ENCODE results near the gene AGRN. TPM values are rescaled to one million over a fixed set of nuclear protein-coding genes. Genes with fewer than 3 reads are reported as not detected.

The AGRN gene
- total RNA-seq, 4 donors from 2014 or later: 10.9 to 35.7 (median 20.6) TPM

- Histone ChIP-seq H3K27ac (no peak overlapping the region), H3K4me3 (no peak overlapping the region), H3K4me1 (peaks cover 0 to 8% (median 0%) of the 10 kb centered on the region in 4 donors), H3K36me3 (no peaks in the 10 kb centered on the region), H3K27me3 (peaks cover 2 to 82% of the 10 kb centered on the region in 2 donors), H3K9me3 (no peaks in the 10 kb centered on the region)
- DNase-seq (ENCODE audit: low spot score in 2 of 2): no peak
- no peak for TF ChIP-seq EP300 (IDR thresholded peaks at IDR 0.05)
- TF ChIP-seq POLR2A (IDR thresholded peaks at IDR 0.05): no peak
- TF ChIP-seq, protein P1, sequence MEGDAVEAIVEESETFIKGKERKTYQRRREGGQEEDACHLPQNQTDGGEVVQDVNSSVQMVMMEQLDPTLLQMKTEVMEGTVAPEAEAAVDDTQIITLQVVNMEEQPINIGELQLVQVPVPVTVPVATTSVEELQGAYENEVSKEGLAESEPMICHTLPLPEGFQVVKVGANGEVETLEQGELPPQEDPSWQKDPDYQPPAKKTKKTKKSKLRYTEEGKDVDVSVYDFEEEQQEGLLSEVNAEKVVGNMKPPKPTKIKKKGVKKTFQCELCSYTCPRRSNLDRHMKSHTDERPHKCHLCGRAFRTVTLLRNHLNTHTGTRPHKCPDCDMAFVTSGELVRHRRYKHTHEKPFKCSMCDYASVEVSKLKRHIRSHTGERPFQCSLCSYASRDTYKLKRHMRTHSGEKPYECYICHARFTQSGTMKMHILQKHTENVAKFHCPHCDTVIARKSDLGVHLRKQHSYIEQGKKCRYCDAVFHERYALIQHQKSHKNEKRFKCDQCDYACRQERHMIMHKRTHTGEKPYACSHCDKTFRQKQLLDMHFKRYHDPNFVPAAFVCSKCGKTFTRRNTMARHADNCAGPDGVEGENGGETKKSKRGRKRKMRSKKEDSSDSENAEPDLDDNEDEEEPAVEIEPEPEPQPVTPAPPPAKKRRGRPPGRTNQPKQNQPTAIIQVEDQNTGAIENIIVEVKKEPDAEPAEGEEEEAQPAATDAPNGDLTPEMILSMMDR (IDR thresholded peaks at IDR 0.05): no peak
- 83 to 86% methylated on average over 17 of the region's 28 CpGs for WGBS, 2 donors
Measured at GRCh38 chr1:972726-973458, 47.0 kb upstream of the AGRN start.

GRCh38 chr1:973459-974292, 46.2 kb upstream of the AGRN start:
- Histone ChIP-seq H3K27ac (no peak overlapping the region), H3K36me3 (no peaks in the 10 kb centered on the region), H3K4me1 (peaks cover 0 to 8% (median 0%) of the 10 kb centered on the region in 4 donors), H3K4me3 (no peak overlapping the region), H3K9me3 (no peaks in the 10 kb centered on the region), H3K27me3 (peaks cover 2 to 74% of the 10 kb centered on the region in 2 donors)
- DNase-seq (ENCODE audit: low spot score in 2 of 2): no peak
- 70 to 71% methylated on average over 27 to 28 of the region's 28 CpGs for WGBS, 2 donors
- TF ChIP-seq, protein P1 (IDR thresholded peaks at IDR 0.05): no peak
- no peak for TF ChIP-seq POLR2A (IDR thresholded peaks at IDR 0.05)
- TF ChIP-seq EP300 (IDR thresholded peaks at IDR 0.05): no peak

- DNase-seq (ENCODE audit: low spot score in 2 of 2): no peak
- Histone ChIP-seq H3K36me3 (no peaks in the 10 kb centered on the region), H3K4me1 (peaks cover 0 to 8% (median 0%) of the 10 kb centered on the region in 4 donors), H3K27ac (no peak overlapping the region), H3K9me3 (no peaks in the 10 kb centered on the region), H3K4me3 (no peak overlapping the region), H3K27me3 (peaks cover 2 to 68% of the 10 kb centered on the region in 2 donors)
- TF ChIP-seq EP300 (IDR thresholded peaks at IDR 0.05) (no peak), POLR2A (IDR thresholded peaks at IDR 0.05) (no peak)
- TF ChIP-seq, protein P1 (IDR thresholded peaks at IDR 0.05): no peak
- WGBS, 2 donors: 70 to 85% methylated on average over 3 to 11 of the region's 11 CpGs
Measured at GRCh38 chr1:974293-974640, 45.7 kb upstream of the AGRN start.

DNA sequence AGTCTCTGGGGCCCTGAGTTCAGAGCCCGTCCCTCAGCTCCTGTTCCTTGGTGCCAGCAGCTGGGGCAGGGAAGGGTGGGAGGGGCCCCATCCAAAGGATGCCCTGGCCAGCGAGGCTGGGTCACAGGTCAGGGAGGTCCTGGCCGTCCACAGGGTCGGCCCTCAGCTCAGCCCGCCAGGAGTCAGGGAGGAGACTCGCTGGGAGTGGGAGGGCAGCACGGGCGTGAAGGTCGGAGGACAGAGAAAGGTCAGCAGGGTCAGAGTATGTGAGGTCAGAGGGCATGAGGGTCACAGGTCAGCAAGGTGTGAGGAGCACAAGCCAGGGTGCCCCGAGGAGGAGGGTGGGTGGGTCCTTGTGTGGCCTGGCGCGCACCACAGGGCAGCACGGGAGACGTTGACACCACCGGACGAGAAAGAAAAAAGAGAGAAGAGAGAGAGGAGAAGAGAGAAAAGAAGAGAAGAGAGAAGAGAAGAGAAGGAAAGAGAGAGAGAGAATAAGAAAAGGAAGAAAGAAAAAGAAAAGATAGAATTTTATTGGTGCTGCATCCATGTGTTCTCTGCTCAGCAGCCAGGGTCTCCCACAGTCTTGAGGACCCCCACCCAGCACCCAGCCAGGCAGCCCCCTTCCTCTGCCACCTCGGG, 45.1 kb upstream of the AGRN start:
- H3K4me1 ChIP-seq: peaks cover 0 to 8% (median 0%) of the 10 kb centered on the region in 4 donors
- 52 to 57% methylated on average over 16 to 17 of the region's 17 CpGs for WGBS, 2 donors
- no peak overlapping the region for H3K4me3 ChIP-seq
- TF ChIP-seq POLR2A (IDR thresholded peaks at IDR 0.05): no peak
- TF ChIP-seq EP300 (IDR thresholded peaks at IDR 0.05): no peak
- no peaks in the 10 kb centered on the region for H3K9me3 ChIP-seq
- peaks cover 2 to 66% of the 10 kb centered on the region in 2 donors for H3K27me3 ChIP-seq
- H3K27ac ChIP-seq: no peak overlapping the region
- H3K36me3 ChIP-seq: no peaks in the 10 kb centered on the region
- DNase-seq (ENCODE audit: low spot score in 2 of 2): no peak

GRCh38 chr1:975365-975764, 44.6 kb upstream of the AGRN start:
- no peaks in the 10 kb centered on the region for H3K36me3 ChIP-seq
- no peak overlapping the region for H3K4me3 ChIP-seq
- H3K9me3 ChIP-seq: no peaks in the 10 kb centered on the region
- H3K27me3 ChIP-seq: peaks cover 2 to 61% of the 10 kb centered on the region in 2 donors
- peaks cover 0 to 8% (median 0%) of the 10 kb centered on the region in 4 donors for H3K4me1 ChIP-seq
- TF ChIP-seq POLR2A (IDR thresholded peaks at IDR 0.05) (no peak), EP300 (IDR thresholded peaks at IDR 0.05) (no peak)
- TF ChIP-seq, protein P1 (IDR thresholded peaks at IDR 0.05): no peak
- no peak for DNase-seq (ENCODE audit: low spot score in 2 of 2)
- H3K27ac ChIP-seq: no peak overlapping the region
- 50 to 72% methylated on average over 4 to 6 of the region's 9 CpGs for WGBS, 2 donors
